NCI-H774 (cell line): ENCODE measurements around the gene MPRIP.
"Not testable (repeated sequence)": the region's sequence is repeated elsewhere in the genome, so short reads cannot be mapped to it uniquely, and the experiment has no call there.

ENCODE experiments used
- DNase-seq: peaks from one replicate; lab custom pipeline; 2025; lab: John Stamatoyannopoulos, UW

MPRIP gene

DNA sequence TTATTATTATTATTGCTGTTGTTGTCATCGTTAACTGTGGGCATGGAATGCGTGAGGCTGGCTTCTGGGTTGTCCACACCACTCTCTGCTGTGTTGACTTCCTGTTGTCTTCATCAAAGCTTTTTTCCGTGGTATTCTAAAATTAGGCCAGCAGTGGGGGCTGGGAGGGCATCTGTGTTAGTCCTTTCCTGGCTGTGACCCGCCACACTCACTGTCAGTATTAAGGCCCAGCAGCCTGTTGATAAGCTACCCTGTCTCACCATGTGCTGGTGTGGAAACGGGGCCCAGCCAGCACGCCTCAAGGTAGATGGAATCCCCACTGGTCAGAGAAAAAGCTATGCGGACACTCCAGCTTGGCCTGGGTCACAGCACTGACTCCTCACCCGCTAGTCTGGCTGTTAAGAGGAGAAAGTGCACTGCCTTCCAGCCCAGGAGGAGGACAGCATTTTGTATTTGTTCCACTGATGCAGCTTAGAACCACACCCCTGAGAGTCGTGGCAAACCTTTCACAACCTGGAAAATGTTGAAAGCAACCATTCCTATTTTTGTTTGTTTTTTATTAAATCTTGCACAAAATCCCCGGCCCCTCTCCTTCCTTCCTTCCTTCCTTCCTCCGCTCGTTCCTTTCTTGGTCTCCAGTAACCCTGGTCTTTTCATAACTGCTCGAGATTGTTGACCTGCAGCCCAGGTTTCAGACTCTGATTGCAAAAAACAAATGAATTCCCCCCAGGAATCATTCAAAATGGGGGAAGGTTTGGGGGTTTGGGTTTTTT is 142.9 kb downstream of the MPRIP start:
- DNase-seq = not testable (repeated sequence)

DNA sequence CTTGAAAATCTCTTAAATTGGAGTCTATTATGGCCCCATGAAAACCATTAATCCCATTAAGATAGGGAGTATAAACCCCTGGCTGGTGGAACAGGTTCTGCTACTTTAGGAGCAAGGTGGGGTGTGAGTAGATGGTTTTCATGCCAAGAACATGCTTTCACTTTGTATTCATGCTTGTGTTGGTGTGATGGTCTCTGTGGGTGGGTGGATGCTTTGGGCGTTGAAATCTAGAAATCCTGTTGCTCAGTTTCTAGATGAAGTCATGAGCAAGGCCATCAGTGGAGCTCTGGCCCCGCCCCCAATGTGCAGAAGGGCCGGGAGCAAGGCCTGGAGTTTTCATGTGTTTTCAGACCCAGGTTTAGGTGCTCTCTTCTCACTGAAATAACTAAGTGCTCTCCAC is 143.8 kb downstream of the MPRIP start:
- DNase-seq = no peak

DNA sequence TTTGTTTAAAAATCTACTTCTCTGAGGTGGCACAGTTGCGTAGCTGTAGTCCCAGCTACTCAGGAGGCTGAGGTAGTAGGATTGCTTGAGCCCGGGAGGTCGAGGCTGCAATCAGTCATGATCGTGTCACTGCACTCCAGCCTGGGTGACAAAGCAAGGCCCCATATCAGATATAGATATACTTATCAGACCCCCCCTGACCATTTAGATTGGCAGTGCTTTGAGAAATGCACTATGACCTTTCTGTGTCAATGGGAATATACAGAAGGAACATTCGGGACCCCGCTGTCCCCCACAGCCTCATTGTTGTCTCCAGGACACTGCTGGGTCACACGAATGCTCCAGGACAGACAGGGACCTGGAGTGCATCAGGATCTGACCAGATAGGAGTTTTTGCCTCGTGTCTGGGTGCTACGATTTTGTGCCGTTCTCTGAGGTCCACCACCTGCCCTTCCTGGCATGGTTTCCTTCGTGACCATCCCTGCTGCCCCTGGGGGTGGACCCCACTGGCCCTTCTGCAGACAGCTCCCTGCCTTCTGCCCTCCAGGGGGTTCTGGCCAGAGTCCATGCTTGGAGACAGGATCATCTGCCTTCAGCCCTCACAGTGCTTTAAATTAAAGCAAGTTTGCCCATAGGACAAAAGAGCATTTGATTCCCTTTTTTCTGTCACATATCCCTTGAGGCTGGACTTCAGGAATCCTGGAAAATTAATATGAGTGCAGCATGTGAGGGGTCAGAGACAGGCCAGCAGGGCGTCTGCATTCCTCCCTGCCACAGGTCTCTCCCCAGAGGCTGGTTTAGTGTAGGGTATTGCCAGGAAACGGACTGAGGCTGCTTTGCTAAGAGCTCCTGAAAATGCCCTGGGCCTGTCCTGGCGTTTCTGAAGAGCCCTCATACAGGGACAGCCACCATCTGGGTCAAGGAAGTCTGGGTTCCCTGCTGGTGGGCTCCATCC is 144.6 kb downstream of the MPRIP start:
- no peak for DNase-seq

DNA sequence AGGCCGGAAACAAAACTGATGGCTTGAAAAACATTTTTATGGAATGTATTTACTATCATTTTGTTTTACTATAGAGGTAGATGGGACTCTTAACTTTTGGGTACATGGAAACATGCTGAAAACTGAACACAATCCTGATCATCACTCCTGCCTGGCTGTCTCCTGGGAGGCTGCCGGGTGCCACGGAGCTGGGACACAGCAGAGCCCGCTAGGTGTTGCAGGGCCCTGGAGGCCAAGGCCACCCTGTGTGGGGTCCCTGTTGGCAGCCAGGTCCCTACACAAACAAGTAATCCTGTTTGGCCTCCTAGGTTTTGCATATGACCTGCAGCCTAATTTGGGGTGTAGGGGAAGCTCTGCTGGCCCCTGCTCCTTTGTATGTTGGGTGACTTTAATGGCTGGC is 146.3 kb downstream of the MPRIP start:
- no peak for DNase-seq

DNA sequence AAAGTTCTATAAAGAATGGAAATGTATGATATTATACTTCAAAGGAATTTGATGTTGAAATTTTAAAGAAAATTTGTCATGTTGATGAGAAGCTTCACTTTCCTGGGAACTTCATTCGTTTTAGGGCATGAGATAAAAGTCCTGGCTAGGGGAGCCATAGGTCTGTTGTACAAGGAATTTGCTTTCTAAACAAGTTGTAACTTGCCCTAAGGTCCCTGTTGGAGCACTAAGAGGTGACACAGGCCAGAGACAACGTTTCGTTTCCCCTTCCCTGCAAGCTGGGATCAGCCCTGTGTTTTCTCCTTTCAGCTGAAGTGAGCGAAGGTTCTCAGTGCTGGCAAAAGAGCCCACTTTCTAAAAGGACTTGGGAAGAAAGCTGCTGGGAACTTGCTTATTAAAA is 147.3 kb downstream of the MPRIP start:
- DNase-seq = no peak

DNA sequence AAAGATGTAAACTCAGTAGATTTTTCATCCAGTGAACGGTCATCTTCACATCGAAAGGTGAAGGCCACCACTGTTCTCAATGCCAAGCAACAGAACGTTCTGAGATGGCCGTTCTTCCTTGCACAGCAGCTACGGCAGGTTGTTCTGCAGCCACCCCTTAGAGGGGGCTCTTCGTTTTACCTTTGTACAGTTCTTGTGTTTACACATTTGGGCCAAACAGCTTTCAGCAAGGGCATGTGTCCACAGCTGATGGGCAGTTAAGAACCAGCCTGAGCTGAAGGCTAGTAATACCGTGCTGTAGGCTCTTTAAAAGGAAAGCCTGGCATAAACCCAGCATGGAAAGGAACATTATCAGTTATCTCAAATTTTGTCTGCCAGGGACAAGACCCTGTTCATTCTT is 147.9 kb downstream of the MPRIP start:
- DNase-seq = no peak

DNA sequence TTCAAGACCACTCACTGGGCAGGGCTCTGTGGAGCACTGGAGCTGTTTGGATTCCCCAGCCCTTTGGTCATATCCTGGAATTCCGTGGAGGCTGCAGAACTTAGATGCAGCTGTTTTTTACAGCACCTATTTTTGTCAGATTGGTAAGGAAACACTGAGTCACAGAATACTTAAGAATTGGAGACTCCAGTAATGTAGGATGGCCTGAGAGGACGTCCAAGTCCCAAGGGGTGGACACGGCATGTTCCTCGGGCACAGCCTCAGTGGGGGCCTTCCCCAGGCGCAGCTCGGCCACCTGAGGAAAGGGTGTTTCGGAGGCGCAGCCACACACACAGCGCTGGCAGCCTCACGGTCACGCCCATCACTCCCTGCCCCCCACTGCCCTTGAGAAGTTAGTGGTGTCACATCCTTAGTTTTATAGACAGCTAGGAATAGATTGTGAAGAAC is 149.1 kb downstream of the MPRIP start:
- no peak for DNase-seq

DNA sequence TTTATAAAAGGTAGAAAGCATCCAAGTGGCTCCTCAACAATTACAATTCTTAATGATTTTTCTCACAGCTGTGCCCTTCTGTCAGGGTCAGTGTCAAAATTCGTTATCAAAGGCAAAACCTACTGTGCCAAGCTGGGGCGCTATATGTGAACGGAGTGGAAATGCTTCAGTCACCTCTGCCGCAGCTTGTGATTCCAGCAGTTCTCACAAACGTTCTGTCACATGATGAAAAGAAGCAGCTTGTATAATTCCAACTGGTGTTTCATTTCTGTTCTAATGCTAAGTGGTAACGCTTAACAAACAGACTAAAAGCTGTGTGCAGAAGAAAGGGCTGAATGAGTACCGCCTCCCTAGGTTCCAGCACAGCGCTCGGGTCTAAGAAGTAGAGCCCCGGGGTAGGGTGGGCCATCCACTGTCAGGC is 149.7 kb downstream of the MPRIP start:
- no peak for DNase-seq

DNA sequence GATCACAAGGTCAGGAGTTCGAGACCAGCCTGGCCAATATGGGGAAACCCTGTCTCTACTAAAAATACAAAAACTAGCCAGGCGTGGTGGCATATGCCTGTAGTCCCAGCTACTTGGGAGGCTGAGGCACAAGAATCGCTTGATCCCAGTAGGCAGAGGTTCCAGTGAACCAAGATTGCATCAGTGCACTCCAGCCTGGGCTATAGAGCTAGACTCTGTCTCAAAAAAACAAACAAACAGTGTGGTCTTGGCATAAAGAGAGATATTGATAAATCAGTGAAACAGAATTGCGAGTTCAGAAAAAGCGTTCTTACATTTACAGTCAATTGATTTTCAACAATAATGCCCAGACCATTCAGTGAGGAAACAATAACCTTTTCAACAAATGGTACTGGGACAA is 153.2 kb downstream of the MPRIP start:
- not testable (repeated sequence) for DNase-seq

DNA sequence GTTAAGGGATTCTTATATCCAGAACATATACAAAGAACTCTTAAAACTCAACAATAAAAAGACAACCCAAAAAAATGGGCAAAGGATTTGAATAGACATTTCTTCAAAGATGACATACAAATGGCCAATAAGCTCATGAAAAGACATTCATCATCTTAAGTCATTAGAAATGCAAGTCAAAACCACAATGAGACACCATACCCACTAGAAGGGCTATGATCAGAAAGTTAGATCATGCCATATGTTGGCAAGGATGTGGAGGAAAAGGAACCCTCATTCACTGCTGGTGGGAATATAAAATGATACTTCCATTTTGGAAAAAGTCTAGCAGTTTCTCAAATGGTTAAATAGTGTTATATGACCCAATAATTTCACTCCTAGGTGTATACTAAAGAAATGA is 154.5 kb downstream of the MPRIP start:
- DNase-seq = no peak

DNA sequence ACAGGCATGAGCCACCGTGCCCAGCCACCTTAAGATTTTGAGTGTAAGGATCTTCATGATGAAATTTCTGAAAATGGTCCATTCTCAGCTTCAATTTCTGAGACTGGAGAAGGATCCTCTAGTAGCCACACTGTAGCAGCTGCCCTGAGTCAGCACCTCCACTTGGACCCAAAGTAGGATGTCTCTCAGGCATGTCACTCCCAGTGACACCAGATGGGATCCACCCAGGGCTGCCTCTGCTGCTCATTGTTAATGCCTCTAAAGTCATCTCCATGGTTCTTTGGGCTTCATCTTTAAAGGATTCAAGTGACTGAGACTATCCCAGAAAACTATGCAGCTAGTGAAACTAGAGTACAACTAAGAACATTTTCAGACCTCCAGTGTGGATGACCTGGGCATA is 156.0 kb downstream of the MPRIP start:
- DNase-seq = no peak

DNA sequence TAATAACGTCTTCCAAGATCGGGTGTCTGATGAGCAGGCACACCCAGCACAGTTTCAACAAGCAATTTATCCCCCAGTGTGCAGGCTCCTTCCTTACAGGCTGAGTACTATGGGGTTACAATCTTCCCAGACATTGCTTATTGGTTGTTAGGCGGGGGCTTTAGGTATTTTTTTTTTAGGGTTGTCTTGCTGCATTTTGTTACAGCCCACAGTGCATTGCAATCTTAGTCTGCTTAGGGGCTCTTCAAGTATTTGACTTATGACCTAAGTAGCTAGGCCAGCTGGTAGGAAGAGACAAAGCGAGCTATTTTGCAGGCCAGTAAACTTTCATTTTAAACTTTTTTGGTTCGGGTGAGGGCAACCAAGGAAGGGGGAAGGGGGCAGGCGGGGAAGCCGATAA is 158.1 kb downstream of the MPRIP start:
- DNase-seq = no peak

DNA sequence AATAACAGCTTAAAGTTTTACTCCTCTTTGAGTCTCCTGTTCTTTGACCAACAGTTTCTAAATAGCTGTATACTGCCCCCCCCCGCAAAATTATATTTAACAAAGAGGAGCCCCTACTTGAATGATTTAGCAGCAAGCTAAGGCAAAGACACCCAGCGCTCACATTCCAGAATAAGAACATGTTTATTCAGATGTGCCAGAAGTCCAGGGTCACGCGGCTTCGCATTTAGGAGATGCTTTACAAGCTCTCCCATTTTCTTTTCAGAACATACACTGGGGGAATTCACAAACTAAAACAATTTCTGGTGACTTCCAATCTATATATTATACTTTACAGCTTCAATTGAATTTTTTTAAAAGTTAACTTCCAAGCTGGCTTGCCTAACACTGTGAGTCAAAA is 158.6 kb downstream of the MPRIP start:
- no peak for DNase-seq

DNA sequence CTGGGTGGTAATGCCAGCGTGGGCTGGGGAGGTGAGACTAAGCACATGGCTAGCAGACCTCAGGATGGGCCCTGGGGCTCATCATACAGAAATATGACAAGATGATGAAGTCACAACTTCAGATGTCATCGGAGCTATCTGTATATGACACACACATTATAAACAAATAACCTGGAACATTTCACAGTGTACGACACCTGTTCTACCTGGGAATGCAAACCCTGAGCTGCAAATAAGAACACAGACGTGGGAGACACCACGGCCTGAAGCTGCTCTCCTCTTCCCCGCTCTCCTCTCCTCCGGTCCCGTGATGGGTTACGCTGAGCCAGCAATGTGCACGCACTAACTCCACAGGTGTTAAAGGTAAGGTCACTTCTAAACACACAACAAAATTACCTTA is 159.0 kb downstream of the MPRIP start:
- DNase-seq = no peak

DNA sequence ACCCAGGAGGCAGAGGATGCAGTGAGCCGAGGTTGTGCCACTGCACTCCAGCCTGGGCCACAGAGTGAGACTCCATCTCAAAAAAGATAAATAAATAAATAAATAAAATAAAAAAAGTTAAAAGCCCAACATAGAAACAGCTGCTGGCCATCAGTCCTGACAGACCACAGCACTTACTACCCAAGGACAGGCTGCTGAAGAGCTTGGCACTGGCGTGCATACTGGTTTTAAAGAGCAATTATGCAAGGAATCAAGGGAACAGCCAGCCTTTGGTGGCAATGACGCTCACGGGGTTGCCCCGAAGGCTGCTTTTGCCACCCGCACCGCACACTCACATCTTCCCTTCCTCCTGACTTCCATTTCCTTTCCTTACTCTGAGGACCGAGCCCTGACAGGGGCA is 159.7 kb downstream of the MPRIP start:
- no peak for DNase-seq

DNA sequence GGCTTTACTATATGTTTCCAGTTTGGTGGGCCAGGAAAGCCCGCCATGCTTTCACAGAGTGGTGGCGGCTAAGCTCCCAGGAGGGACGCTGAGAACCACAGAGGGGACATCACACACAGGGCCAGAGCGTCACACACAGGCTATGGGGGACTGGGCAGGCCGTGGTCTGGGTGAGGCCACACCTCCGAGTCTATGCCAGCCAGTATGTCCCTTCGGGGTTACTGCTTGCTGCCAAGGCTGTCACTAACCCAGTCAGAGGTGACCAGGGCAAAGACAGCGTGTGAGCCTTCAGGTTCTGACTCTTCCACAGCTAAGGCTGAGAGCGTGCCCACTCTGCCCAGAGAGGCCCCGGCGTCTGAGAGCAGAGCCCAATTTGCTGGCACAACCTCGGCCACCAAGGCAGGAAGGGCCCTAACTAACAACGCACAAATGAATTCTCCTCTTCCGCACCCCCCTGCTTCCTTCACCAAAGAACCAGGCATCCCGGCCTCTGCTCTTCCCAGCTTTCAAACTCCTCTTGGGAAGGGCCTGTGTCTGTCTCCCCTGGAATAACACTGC is 161.0 kb downstream of the MPRIP start:
- DNase-seq = no peak

DNA sequence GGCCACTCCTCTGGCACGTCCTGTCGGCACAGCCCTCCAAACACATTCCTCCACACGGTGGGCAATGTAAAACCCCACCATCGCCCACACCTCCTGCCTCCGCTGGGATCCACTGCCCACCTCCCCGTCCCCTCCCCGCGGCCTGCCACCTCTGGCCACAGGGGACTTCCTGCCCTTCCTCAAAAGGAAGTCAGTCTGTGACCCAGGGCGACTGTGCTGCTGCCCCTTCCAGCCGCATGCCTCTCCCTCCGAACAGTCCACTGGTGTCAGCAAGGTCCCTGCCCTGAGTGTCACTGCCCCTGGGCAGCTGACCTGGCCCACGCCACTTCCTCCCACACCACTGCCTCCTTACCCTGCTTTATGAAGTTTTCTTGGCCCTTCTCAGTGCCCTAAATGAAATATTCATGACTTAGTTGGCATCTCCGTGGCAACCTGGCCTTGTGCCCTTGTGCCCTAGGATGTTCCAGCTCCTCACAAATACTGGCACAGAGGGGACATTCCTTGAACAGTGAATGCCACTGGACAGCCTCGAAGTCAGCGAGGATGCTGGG is 161.9 kb downstream of the MPRIP start:
- DNase-seq = no peak

DNA sequence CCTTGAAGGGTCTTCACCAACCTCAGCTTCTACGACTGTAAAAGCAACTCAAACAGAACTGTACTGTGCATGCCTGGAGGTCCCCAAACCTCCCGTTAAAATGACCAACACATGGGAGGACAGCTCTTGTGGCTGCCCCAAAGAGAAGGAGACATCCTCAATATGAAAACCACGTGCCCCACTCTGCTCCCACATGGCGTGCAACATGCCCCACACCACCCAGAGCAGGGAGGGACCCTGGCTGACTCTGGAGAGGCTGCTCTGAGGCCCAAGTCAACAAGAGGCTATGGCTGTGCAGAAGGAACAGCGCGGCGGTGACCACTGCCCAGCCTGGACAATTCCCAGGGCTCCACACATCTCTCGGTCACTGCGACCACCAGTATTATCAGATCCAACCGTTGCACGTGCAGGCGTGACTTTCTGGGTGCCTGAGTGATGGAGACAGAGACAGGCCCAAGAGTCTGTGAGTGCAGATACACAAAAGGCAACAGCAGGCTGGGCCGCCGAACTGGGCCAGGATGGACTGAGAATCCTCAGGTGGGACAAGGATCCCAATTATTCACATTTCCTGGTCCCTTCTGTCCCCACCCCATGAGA is 162.5 kb downstream of the MPRIP start:
- DNase-seq = no peak

DNA sequence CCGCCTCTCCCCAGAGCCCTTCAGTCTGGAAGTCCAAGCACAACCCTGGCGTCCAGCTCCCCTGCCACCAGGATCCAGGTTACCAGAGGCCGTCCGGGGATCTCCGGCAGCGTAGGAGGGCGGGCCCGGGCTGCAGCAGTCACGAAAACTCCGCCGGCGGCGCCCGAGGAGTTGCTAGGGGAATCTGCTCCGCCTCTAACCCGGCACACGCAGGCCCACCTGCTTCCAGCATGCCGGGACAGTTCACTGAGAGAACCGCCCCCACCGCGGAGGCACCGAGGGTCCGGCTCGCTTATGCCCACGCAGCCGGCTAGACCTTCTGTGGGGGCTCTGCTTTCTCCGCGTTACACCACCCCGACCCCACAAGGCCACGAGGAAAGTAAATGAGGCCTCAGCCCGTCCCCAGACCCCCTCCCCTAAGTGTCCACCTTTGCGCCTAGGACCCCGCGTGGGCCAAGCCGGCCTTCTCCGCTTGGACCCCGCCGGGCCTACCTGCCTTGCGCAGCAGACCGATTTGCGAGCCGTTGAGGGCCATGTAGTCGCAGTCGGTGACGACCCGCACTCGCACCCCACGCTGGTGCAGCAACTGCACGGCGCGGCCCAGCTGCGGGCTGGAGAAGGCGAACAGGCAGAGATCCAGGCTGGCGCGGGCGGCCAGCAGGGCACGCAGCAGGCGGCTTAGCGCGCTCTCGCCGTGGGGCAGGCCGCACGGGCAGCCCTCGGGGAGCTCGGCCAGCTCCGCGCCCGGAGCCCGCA is 163.3 kb downstream of the MPRIP start:
- DNase-seq = no peak

DNA sequence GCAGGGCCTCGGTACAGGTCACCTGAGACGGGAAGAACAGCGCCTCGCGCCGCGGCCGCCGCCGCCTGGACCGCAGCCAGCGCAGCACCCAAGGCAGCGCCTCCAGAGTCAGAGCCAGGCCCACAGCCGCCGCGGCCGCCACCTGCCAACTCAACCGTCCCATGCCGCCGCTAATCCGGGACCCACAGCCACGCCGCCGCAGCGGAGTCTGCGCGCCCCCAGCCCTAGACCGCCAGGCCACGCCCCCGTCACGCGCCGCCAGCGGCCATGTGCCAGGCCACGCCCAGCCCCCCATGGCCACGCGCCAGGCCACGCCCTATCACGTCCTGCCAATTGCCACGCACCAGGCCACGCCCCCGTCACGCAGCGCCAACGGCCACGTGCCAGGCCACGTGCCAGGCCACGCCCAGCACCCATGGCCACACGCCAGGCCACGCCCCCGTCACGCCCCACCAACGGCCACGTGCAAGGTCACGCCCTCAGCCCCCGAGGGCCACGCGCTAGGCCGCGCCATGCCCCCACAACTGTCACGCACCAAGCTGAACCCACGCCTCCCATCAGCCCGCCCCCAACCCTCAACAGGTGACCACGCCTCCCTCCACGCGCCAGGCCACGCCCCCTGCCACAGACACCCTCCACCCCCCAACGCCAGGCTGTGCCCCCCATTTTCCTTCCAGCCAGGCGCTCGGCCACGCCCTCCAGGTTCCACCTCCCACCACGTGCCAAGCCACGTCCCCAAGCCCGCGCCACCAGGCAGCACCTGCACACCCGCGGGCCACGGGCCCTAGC is 164.1 kb downstream of the MPRIP start, which contains the start of gene PLD6:
PLD6 (minus strand) TSS at position 210 of the 789 bp plus-strand sequence; CDS start at position 163, 47 bp downstream.
- DNase-seq = peak; percentile 61
